GM10847 (cell line): ENCODE data around the gene S1PR3.

Experiments used
- POLR2A ChIP-seq: IDR thresholded peaks from 2 replicates; pipeline ENCODE4 v1.6.1; 2011; ENCODE audit not compliant: insufficient read length; ENCODE audit errors: extremely low read depth

The S1PR3 gene

DNA sequence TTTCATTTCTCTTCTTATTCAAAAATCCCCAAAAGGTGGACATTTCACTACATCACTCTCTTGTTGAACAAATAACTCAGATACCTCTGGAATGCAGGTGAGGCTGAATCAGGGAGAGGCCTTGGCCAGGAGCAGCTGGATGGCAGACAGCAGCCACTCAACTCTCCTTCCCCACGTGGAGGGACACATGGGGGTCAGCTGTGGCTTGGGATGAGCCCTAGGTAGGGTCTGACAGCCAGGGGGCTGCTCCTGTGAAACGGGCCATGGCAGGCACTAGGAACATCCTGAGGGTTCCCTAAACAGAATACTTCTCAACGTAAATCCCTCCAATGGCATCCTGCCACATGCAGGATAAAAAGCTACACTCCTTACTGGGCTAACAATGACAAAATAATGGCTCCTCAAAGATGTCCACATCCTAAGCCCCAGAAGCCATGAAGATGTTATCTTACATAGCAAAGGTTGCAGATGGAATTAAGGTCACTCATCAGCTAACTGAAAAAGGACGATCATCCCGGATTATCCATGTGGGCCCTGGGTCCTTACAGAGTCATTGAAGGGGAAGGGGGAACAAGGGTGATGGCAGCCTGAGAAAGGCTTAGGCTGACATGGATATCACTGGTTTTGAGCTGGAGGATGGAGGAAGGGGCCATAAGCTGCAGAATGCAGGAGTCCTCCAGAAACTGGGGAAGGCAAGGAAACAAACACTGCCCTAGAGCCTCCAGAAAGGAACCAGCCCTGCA lies 31.4 kb upstream of the S1PR3 start:
- no peak for TF ChIP-seq POLR2A

DNA sequence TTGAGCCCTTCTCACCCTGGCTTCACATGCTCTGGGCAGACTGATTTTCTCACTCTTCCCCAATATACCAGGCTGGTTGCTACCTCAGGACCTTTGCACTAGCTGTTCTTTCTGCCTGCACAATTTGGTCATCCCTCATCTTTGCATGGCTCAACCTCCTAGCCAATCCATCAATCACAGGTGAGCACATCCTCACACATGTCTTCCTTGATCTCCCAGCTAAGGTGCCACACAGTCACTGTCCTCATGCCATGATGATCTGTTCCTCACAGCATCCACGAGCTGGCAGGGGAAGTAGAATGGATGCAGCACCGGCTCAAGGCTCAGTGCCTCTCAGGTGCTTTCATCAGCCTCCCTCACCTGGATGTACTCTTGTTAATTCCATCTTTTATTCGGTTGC lies 30.6 kb upstream of the S1PR3 start:
- TF ChIP-seq POLR2A: no peak

DNA sequence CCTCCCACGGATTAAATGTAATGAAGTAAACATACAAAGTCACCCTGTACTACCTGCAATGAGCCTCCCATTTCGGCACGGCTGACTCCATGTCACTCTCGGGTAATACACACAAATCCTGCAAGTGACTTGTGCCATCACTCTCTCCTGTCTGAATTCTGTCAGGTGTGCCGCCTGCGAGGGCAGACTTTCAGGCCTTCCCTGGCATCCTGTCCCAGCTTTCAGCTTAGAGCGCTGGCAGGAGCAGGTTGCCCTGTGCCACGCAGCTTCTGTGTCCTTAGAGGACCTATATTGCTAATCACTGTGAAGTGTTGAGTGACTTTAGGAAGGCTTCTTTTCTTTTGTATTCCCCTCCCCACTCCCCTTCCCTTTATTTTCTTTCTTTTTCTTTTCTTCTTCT lies 25.8 kb upstream of the S1PR3 start:
- no peak for TF ChIP-seq POLR2A

DNA sequence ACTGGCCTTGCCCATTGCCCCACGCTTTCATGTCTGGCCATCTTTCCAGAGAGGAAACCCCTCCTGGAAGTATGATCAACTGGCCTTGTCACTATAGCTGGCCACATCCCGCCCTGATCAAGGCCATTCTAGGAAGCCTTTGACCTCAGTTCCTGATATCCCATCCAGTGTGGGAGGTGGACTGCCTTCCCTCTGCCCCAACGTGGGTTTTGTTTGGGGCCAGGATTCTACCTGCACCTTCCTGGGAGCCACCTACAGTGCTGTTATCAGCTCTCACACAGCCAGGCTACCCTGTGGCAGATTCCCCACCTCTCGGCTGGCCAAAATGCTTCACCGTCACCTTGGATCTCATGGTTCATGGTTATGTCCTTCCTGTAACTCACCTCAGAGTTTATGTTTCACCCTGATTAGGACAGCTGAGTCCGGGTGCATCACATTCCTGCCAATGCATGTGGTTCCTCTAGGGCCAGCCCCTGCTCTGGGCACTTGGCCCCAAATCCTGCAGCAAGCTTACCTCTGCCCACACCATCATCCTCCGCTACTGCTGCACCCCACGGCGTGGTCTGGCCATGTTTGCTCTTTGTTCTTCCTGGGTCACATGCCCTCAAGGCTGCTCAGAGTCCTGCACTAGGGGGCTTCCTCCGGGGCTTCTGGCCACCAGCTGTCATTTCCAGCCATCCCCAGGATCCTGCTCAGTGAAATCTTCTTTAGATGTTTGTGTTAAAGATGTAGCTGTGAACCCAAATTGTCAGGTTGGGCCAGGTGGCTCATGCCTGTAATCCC lies 24.2 kb upstream of the S1PR3 start:
- no peak for TF ChIP-seq POLR2A

DNA sequence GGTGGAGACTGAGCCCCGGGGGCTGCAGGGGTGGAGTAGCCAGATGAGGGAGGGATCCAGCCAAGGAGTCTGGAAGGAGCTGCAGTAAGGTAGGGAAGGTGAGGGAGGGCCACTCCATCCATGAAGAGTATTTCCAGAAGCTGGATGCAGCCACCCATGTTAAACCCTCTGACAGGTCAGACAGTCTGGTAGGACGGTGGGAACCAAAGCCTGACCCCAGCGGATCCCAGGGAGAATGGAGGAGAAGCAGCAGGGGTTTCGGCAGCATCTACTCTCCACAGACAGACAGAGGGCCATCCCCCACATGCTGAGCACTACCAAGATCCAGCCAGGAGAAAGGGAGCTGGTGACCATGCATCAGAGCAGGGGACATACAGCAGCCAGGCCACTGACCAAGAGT lies 22.5 kb upstream of the S1PR3 start:
- TF ChIP-seq POLR2A: no peak

DNA sequence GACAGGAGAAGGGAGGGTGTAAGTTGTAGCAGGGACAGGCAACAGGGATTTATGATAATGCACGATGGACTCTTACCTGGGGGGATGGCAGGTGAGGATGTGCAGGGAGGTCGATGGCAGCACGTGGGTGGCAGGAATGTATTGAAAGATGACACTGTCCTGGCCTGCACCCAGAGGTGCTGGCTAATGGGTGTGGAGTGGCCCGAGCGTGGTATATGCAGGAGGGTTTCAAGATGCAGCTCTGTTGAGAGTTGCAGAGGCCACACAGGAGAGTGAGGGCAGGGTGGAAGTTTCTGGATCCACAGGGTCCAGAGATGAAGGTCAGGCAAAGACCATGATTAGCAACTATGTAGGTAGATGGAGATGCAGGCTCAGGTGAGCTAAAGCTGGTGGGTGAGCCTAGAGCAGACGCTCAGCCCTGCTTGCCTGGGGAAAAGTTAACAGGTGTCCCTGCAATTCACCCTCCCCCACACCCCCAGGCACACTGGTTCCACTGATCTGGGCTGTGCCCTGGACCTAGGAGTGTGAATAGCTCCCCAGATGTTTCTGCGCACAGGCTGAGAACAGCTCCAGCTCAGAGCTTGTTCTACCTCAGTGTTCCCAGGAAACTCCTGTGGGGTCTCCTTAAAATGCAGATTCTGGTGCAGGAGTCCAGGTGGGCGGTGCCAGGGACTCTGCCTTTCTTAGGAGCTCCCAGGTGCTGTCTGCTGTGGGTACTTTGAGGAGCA lies 21.5 kb upstream of the S1PR3 start:
- TF ChIP-seq POLR2A: no peak

DNA sequence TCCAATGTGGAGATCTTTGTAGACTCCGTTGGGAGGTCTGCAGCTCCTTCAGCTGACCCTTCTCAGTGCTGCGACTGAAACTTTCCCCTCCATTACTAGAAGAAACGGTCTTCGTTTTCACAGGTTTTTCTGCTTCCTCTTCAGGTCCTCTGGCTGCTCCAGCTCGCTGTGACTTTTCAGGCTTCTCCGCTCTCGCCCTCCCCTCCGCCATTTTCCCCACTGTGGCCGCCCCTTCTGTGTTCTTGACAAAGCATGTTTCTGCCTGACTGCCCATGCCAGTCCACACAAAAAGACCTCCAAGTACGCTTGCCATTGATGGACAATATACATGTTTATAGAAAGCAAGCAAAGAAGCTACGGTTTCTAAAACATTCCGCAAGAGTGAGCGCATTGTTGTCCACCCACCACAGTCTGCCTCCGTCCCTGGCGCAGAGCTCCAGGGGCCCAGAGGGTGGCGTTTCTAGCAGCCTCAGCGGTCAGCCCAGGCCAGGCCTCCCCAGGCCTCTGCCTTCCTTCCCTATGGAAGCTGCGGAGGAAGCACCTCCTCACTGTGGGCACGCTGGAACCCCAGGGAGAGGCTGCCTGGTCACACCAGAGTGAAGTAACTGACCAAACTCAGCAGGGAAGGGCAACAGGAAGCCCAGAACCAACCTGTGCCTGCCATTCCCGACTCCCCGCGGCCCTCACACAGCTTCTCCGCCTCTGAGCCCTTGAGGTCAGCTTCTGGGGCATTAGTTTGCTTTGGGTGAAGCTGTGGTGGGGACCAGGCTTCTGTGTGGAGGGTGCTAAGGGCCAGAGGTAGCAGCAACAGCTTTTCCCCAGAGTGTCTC lies 19.9 kb upstream of the S1PR3 start:
- no peak for TF ChIP-seq POLR2A

DNA sequence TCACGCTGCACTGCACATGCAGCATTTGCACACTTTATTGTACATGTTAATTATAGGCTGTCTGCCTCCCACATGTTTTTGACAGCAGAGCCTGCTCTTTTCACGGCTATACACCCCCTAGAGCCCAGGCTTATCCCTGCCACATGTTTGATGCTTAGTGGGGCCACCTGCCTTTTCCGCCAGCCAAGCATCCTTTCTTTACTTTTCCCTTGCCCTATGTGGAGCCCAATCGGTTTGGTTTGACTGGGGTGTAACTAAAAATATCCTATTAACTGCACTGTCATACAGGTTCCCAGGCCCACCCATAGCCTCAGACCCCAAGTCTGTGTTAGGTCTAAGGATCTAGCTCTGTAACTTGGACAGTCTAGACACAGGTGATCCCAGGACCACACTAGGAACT lies 18.9 kb upstream of the S1PR3 start:
- TF ChIP-seq POLR2A: no peak

DNA sequence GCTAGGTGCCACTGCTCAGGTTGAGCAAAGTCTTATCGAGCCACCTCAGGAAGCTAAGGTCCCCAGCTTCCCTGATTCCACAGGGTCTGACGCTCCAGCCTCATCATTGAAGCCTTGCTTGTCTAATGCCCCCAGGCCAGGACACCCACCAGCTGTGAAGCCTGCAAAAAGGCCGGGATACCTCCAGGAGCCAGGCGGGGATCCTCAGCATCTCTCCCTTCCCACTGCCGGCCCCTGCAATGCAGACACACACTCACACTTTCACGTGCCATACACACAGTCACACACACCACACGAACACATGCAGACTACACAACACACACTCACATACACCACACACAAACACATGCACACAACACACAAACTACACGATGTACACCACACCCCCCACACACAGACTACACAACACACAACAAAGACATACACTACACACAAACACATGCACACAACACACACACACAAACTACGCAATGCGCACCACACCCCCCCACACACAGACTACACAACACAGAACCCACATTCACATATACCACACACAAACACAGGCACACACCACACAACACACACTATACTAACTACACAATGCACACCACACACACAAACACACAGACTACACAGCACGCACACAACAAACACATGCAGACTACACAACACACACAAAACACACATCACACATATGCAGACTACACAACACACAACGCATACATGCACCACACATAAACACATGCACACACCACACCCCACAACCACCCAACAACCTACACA lies 17.8 kb upstream of the S1PR3 start:
- TF ChIP-seq POLR2A: no peak

DNA sequence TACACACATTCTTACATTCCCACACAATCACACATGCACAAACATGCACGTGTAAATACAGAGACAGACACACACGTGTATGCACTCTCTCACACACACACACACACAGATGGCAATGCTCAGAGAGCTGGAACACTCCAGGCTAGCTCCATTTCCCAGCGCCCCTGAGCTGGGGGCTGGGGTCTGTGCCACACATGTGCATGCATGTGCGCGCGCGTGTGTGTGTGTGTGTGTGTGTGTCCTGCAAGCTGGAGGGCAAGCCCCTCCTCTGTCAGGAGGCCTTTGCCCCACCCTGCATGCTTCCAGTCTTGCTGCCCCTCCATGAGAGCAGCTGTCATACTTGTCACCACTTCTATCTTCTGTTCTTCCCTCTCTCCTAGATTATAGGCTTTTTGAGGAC lies 16.6 kb upstream of the S1PR3 start:
- no peak for TF ChIP-seq POLR2A

DNA sequence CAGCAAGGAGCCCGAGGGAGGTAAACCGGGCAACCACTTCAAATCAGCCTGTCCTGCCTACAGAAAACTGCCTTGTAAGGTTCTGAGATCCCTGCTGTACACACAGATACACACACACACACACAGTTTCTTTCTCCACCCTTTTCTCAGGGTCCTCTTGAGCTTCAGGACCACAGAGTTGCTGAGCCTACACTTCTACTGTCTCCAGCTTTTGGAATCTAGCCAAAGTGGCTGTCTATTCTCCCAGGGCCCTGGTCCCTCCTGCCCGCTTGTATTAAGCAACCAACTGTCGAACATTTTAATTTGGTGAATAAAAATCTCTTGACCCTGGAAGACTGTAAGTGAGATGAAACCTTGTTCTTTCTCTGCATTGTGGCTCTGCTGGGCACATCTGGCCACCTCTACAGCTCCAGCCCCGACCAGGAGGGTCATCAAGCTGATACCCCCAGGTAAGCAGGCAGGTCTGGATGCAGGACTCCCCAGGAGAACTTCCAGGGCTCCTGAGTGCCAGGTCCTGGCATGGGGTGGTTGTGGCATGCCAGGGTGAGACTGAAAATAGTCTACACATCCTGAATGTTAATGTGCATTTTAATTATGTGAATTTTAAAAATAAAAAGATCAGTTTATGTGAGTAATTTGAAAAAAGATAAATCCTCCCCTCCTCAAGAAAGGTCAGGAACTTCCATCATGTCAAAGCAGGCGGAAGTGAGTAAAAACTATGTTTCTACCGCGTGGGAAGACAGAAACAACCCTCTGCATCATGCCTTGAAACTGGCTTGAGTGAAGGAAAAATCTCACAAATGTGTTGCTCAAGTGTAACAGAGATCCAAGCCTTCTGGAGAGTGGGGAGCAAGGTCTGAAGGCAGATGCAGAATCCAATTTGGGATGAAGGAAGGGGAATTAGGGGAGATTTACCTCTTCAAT lies 15.0 kb upstream of the S1PR3 start:
- no peak for TF ChIP-seq POLR2A

DNA sequence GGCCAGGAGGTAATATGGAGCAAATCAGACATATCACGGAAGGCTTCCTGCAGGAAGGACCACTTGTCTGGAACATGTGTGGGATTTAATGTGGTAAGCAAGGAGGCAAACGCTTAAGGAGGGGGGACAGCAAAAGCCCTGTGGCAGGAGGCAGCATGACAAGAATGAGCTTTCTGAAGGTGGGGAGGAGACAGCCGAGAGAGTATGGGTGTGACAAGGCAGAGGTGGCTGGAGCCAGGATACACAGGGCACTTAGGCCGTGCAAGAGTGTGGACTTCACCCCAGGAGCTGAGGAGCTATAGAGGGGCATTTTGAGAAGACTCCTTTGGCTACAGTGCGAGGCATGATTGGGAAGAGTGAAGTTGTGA lies 14.4 kb upstream of the S1PR3 start:
- no peak for TF ChIP-seq POLR2A

DNA sequence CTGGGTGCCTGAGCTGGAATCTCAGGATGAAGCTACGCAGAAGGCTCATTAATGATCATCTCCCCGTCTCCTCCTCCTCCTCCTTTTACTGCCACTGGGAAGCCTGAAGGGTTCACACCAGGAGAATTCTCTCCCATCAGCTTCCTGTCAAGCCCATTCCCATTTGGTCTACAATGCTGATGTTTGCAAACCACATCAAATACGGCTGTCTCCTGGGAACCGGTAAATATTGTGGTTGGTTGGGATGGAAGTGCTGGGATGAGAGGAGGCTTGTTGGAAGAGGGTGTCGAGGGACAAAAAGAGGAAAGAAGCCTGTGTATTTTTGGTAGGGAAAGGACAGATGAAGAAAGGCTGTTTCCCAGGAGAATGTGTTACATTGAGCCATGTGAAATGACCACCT lies 13.2 kb upstream of the S1PR3 start:
- TF ChIP-seq POLR2A: no peak
